Regular cardiac myocyte (primary cell): ENCODE results near the gene MRPS6. TPM values are rescaled to one million over a fixed set of nuclear protein-coding genes. Genes with fewer than 3 reads are reported as not detected.

ENCODE experiments used
- total RNA-seq: library from RNA; depleted of rRNA; stranded (reverse); fragments of >200 nt; gene quantifications from 2 replicates; pipeline ENCODE4 v1.2.3, GENCODE V29; 2014

MRPS6 gene
- 12.7 and 42.2 TPM in 2 replicates for total RNA-seq

GRCh38 chr21:34073032-34073748 lies at the start of gene MRPS6, which contains the start of gene SLC5A3:
Gene MRPS6, plus strand, starts transcription at chr21:34073578. Its CDS starts 123 bp downstream, at chr21:34073701.
Gene SLC5A3, plus strand, starts transcription at chr21:34073578. Its CDS starts 21,621 bp downstream, at chr21:34095199.

Other genes starting within 250 kb of the MRPS6 start
- 162 and 209 TPM in 2 replicates for gene ATP5PO, start 157.8 kb upstream of the MRPS6 start, total RNA-seq
- gene SLC5A3, start within 50 bp of the MRPS6 start, total RNA-seq = 45.6 and 77.0 TPM in 2 replicates